Mesendoderm (in vitro differentiated cells): Measurements from ENCODE around the gene SCAND1.

Source experiments
- DNase-seq: peaks from one replicate; pipeline ENCODE4 v3.0.0; 2013
- H2AK5ac ChIP-seq: 2 replicates; pipeline ENCODE4 v1.6.1; 2013; ENCODE audit warnings: low read length, inconsistent platforms
- H2BK120ac ChIP-seq: 2 replicates; pipeline ENCODE4 v1.6.1; 2013; ENCODE audit warnings: low read depth, mild to moderate bottlenecking, low read length, moderate library complexity, mixed read lengths
- H2BK15ac ChIP-seq: replicated peaks from 2 replicates; pipeline ENCODE4 v1.6.1; 2013; ENCODE audit warnings: low read depth, mild to moderate bottlenecking, moderate library complexity
- H2BK5ac ChIP-seq: 2 replicates; pipeline ENCODE4 v1.6.1; 2013; ENCODE audit warnings: low read length, inconsistent platforms
- H3K18ac ChIP-seq: 2 replicates; pipeline ENCODE4 v1.6.1; 2013; ENCODE audit warnings: mild to moderate bottlenecking, low read length, mixed read lengths
- H3K23ac ChIP-seq: one replicate; pipeline ENCODE4 v1.6.1; 2013; ENCODE audit warnings: low read length
- H3K27ac ChIP-seq: 2 replicates; pipeline ENCODE4 v1.5.1; 2013; ENCODE audit warnings: low read depth, mild to moderate bottlenecking, inconsistent platforms, low read length, moderate library complexity
- H3K27me3 ChIP-seq: 2 replicates; pipeline ENCODE4 v1.6.1; 2013; ENCODE audit warnings: low read length, control low read depth, mild to moderate bottlenecking, inconsistent platforms; ENCODE audit not compliant: insufficient read depth, poor library complexity
- H3K36me3 ChIP-seq: 2 replicates; pipeline ENCODE4 v1.6.1; 2013; ENCODE audit warnings: low read length, inconsistent platforms; ENCODE audit not compliant: control insufficient read depth, insufficient read depth
- H3K4ac ChIP-seq: one replicate; pipeline ENCODE4 v1.6.1; 2013; ENCODE audit warnings: low read depth, mild to moderate bottlenecking, low read length, moderate library complexity
- H3K4me1 ChIP-seq: 2 replicates; pipeline ENCODE4 v1.6.1; 2013; ENCODE audit warnings: low read depth, low read length, inconsistent platforms; ENCODE audit not compliant: control insufficient read depth
- H3K4me2 ChIP-seq: 2 replicates; pipeline ENCODE4 v1.6.1; 2013; ENCODE audit warnings: low read length
- H3K4me3 ChIP-seq: 2 replicates; pipeline ENCODE4 v1.5.1; 2013; ENCODE audit warnings: mild to moderate bottlenecking, low read length
- H3K56ac ChIP-seq: one replicate; pipeline ENCODE4 v1.6.1; 2013; ENCODE audit warnings: low read length
- H3K79me1 ChIP-seq: 2 replicates; pipeline ENCODE4 v1.6.1; 2013; ENCODE audit warnings: low read length, inconsistent platforms
- H3K79me2 ChIP-seq: 2 replicates; pipeline ENCODE4 v1.6.1; 2013; ENCODE audit warnings: mild to moderate bottlenecking, low read length; ENCODE audit not compliant: control insufficient read depth, insufficient read depth
- H3K9ac ChIP-seq: 2 replicates; pipeline ENCODE4 v1.6.1; 2013; ENCODE audit warnings: low read length, inconsistent platforms
- H4K5ac ChIP-seq: one replicate; pipeline ENCODE4 v1.6.1; 2013; ENCODE audit warnings: low read length
- H4K8ac ChIP-seq: one replicate; pipeline ENCODE4 v1.6.1; 2013; ENCODE audit warnings: low read depth, mild to moderate bottlenecking, control low read depth, low read length, moderate library complexity
- WGBS: extraction: QIAGEN DNeasy Blood & Tissue Kit; methylation state at CpG from one replicate; pipeline ENCODE4 v1.1.7; 2013; ENCODE audit warnings: low lambda C conversion rate, missing lambda C conversion rate; ENCODE audit not compliant: insufficient coverage; ENCODE audit errors: extremely low coverage; 5-methylcytosine and 5-hydroxymethylcytosine counted together

SCAND1 gene

GRCh38 chr20:35909796-35910195 lies 44.5 kb downstream of the SCAND1 start:
- Histone ChIP-seq H3K18ac (no peak overlapping the region), H3K4me1 (peaks cover 2% of the 10 kb centered on the region), H3K27me3 (no peaks in the 10 kb centered on the region), H2BK5ac (no peak overlapping the region), H3K79me2 (no peaks in the 10 kb centered on the region), H3K4me2 (no peak overlapping the region), H2BK120ac (no peak overlapping the region), H3K56ac (no peak overlapping the region), H4K8ac (no peak overlapping the region), H2AK5ac (no peak overlapping the region), H3K23ac (no peak overlapping the region), H3K27ac (no peak overlapping the region), H3K4ac (no peak overlapping the region), H4K5ac (no peak overlapping the region), H2BK15ac (no peak overlapping the region), H3K79me1 (peaks cover 2% of the 10 kb centered on the region), H3K36me3 (peaks cover 4% of the 10 kb centered on the region), H3K4me3 (no peak overlapping the region), H3K9ac (no peak overlapping the region)
- WGBS, result no CpG with 5 or more reads among the region's 1 CpG
- DNase-seq, result no peak

- WGBS, result no CpG with 5 or more reads among the region's 1 CpG
- no peak overlapping the region for H3K27ac ChIP-seq
- no peak overlapping the region for H3K9ac ChIP-seq
- H3K56ac ChIP-seq, result no peak overlapping the region
- H3K79me2 ChIP-seq, result no peaks in the 10 kb centered on the region
- no peak overlapping the region for H3K4me3 ChIP-seq
- H2BK15ac ChIP-seq, result no peak overlapping the region
- no peak overlapping the region for H2BK5ac ChIP-seq
- no peaks in the 10 kb centered on the region for H3K27me3 ChIP-seq
- no peak overlapping the region for H4K5ac ChIP-seq
- H3K36me3 ChIP-seq, result peaks cover 4% of the 10 kb centered on the region
- no peak overlapping the region for H3K18ac ChIP-seq
- peaks cover 2% of the 10 kb centered on the region for H3K79me1 ChIP-seq
- H3K4me1 ChIP-seq, result peaks cover 2% of the 10 kb centered on the region
- no peak overlapping the region for H3K23ac ChIP-seq
- H3K4ac ChIP-seq, result no peak overlapping the region
- no peak overlapping the region for H2AK5ac ChIP-seq
- no peak overlapping the region for H3K4me2 ChIP-seq
- no peak for DNase-seq
- H2BK120ac ChIP-seq, result no peak overlapping the region
- no peak overlapping the region for H4K8ac ChIP-seq
Observed at GRCh38 chr20:35909176-35909575, 45.1 kb downstream of the SCAND1 start.

GRCh38 chr20:35908007-35908406 lies 46.3 kb downstream of the SCAND1 start:
- no peaks in the 10 kb centered on the region for H3K27me3 ChIP-seq
- no peak overlapping the region for H3K27ac ChIP-seq
- no peak overlapping the region for H3K18ac ChIP-seq
- no peak overlapping the region for H3K9ac ChIP-seq
- H3K4me3 ChIP-seq, result no peak overlapping the region
- H3K56ac ChIP-seq, result no peak overlapping the region
- H3K36me3 ChIP-seq, result peaks cover 2% of the 10 kb centered on the region
- no peaks in the 10 kb centered on the region for H3K79me2 ChIP-seq
- no peak overlapping the region for H2BK15ac ChIP-seq
- H2BK120ac ChIP-seq, result no peak overlapping the region
- peaks cover 2% of the 10 kb centered on the region for H3K4me1 ChIP-seq
- peaks cover 3% of the 10 kb centered on the region for H3K79me1 ChIP-seq
- no peak overlapping the region for H2BK5ac ChIP-seq
- DNase-seq, result peak; percentile 26
- no peak overlapping the region for H3K4me2 ChIP-seq
- no peak overlapping the region for H2AK5ac ChIP-seq
- no peak overlapping the region for H4K5ac ChIP-seq
- no peak overlapping the region for H3K4ac ChIP-seq
- H4K8ac ChIP-seq, result no peak overlapping the region
- no peak overlapping the region for H3K23ac ChIP-seq

DNA sequence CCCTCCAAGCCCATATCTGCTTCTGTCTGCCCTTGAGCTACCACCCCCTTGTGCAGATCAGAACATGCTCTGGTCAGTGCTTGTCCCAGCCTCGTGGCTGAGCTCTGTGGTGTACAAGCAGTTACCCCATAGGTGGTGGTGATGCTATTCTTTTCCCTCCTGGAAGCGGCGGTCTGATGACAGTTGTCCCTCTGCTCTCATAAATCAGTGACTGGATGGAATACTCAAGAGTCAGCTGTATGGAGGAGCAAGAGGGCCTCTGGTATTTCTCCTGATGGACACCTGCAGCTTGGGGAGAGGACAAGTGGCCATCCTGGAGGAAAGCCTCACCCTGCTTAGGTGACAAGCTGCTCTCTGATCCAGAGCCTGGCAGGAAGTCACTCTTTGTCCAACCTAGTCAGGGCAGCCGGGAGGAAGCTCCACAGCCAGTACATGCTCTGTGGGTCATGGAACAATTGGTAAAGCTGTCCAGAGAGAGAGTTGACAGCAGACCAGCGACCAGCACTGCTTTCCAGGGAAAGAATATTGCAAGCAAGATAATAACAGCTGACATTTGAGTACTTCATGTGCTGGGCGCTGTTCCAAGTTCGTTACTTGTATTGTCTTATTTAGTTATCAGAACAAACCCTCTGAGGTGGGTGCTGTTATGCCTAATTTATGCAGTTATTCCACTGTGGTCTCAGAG lies 47.1 kb downstream of the SCAND1 start:
- H2BK120ac ChIP-seq, result no peak overlapping the region
- peaks cover 5% of the 10 kb centered on the region for H3K79me1 ChIP-seq
- no peaks in the 10 kb centered on the region for H3K79me2 ChIP-seq
- H3K27ac ChIP-seq, result no peak overlapping the region
- H4K8ac ChIP-seq, result no peak overlapping the region
- H4K5ac ChIP-seq, result no peak overlapping the region
- H3K23ac ChIP-seq, result no peak overlapping the region
- H3K27me3 ChIP-seq, result no peaks in the 10 kb centered on the region
- no peak overlapping the region for H3K4me2 ChIP-seq
- peaks cover 2% of the 10 kb centered on the region for H3K4me1 ChIP-seq
- H2BK5ac ChIP-seq, result no peak overlapping the region
- no CpG with 5 or more reads among the region's 7 CpGs for WGBS
- H3K9ac ChIP-seq, result no peak overlapping the region
- peaks cover 2% of the 10 kb centered on the region for H3K36me3 ChIP-seq
- H2BK15ac ChIP-seq, result no peak overlapping the region
- no peak overlapping the region for H3K4me3 ChIP-seq
- no peak overlapping the region for H3K4ac ChIP-seq
- no peak for DNase-seq
- no peak overlapping the region for H2AK5ac ChIP-seq
- H3K18ac ChIP-seq, result no peak overlapping the region
- H3K56ac ChIP-seq, result no peak overlapping the region

- H3K4me3 ChIP-seq, result no peak overlapping the region
- WGBS, result no CpG with 5 or more reads among the region's 4 CpGs
- no peak overlapping the region for H3K4ac ChIP-seq
- no peak overlapping the region for H4K5ac ChIP-seq
- H3K27me3 ChIP-seq, result no peaks in the 10 kb centered on the region
- H2AK5ac ChIP-seq, result no peak overlapping the region
- H3K9ac ChIP-seq, result no peak overlapping the region
- H3K79me1 ChIP-seq, result peaks cover 5% of the 10 kb centered on the region
- no peak overlapping the region for H3K23ac ChIP-seq
- H3K56ac ChIP-seq, result no peak overlapping the region
- H3K79me2 ChIP-seq, result no peaks in the 10 kb centered on the region
- H3K18ac ChIP-seq, result no peak overlapping the region
- no peak overlapping the region for H3K27ac ChIP-seq
- no peak overlapping the region for H2BK15ac ChIP-seq
- H2BK120ac ChIP-seq, result no peak overlapping the region
- H4K8ac ChIP-seq, result no peak overlapping the region
- no peak for DNase-seq
- H3K4me2 ChIP-seq, result no peak overlapping the region
- H2BK5ac ChIP-seq, result no peak overlapping the region
- H3K4me1 ChIP-seq, result peaks cover 2% of the 10 kb centered on the region
- H3K36me3 ChIP-seq, result peaks cover 2% of the 10 kb centered on the region
Observed at GRCh38 chr20:35904982-35905663, 49.2 kb downstream of the SCAND1 start.

DNA sequence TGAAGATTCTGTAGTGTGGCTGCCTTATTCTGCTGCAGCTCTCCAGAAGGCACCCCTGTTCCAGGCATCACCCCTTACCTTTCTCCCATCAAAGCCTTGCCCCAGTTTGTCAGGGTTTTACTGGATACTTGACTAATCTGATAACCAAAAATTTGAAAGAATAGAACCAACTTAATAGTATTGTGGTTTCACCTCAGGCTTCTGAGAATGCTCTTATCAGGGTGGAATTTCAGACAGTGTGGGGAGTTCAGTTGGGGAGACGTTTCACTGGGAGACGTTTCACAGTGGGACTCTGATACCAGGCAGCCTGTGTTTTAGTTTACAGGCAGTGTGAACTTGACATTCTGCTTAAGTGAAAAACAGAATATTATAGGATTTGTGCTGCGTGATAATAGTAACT lies 50.5 kb downstream of the SCAND1 start:
- no peaks in the 10 kb centered on the region for H3K79me2 ChIP-seq
- no peak overlapping the region for H3K56ac ChIP-seq
- no peaks in the 10 kb centered on the region for H3K27me3 ChIP-seq
- no peak overlapping the region for H2BK15ac ChIP-seq
- H3K23ac ChIP-seq, result no peak overlapping the region
- H3K4me2 ChIP-seq, result no peak overlapping the region
- H2BK5ac ChIP-seq, result no peak overlapping the region
- H2AK5ac ChIP-seq, result no peak overlapping the region
- WGBS, result no CpG with 5 or more reads among the region's 3 CpGs
- no peak overlapping the region for H3K4me3 ChIP-seq
- no peak for DNase-seq
- no peak overlapping the region for H4K8ac ChIP-seq
- H4K5ac ChIP-seq, result no peak overlapping the region
- no peak overlapping the region for H2BK120ac ChIP-seq
- H3K36me3 ChIP-seq, result peaks cover 2% of the 10 kb centered on the region
- H3K79me1 ChIP-seq, result peaks cover 5% of the 10 kb centered on the region
- H3K27ac ChIP-seq, result no peak overlapping the region
- no peak overlapping the region for H3K4ac ChIP-seq
- H3K4me1 ChIP-seq, result peaks cover 2% of the 10 kb centered on the region
- H3K9ac ChIP-seq, result no peak overlapping the region
- no peak overlapping the region for H3K18ac ChIP-seq
